ENCODE measurements around the gene RANBP1. TPM values are rescaled to one million over a fixed set of nuclear protein-coding genes. Genes with fewer than 3 reads are reported as not detected.

RANBP1 gene
- polyA plus RNA-seq, 1 donor (not counting 4 experiments of a cell fraction or from before 2014, with no cell fraction given), result 193 TPM

DNA sequence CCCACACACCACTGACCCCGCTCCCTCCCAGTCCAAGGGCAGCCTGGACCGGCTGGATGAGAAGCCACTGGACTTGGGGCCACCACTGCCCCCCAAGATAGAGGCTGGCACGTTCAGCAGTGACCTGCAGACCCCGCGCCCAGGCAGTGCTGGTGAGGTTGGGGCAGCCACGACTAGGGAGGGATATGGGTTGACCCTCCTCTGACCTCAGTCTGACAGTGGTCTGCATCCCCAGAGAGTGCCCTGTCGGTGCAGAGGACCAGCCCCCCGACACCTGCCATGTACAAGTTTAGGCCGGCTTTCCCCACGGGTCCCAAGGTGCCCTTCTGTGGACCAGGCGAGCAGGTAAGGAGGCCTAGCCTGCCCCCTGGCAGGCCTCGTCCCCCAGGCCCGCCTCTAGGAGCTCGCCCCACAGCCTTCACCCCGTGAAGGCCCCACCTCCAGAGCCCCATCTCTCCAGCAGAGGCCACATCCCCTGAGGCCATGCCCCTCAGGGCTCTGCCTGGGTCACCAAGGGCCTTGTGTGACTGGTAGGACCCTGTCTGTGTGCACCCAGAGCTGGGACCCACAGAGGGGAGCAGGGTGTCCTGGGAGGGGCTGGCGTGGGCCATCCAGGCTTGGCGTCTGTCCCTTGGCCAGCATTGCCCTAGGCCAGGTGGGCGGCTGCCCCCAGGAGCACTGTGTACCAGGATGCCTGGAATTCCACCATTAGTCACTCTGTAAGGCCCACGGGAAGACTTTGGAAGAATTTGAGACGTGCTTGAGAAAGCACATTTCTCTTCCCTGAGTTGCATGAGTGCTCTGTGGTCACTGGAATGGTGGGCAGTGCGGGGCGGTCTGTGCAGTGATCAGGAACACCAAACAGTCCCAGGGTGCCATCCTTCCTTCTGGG is 25.5 kb downstream of the RANBP1 start:
- no peak for TF ChIP-seq EZH2 (IDR thresholded peaks at IDR 0.05; ENCODE audit: low read length)
- no peak for TF ChIP-seq CTCF (optimal IDR thresholded peaks at IDR 0.05 in 1 of 3, IDR thresholded peaks at IDR 0.05 in 1 of 3, conservative IDR thresholded peaks at IDR 0.05 in 1 of 3; ENCODE audit: extremely low read depth in 1 of 3, insufficient read depth in 2 of 3, low read length in 3 of 3)
- H3K4me2 ChIP-seq (ENCODE audit: control insufficient read depth, extremely low read depth, insufficient read depth, low read depth, low read length), result no peak overlapping the region
- FAIRE-seq, result no peak

GRCh38 chr22:20142711-20143621 is 27.1 kb downstream of the RANBP1 start:
- peaks cover 9 to 27% of the 10 kb centered on the region in 2 experiments for H3K36me3 ChIP-seq (ENCODE audit: control insufficient read depth in 2 of 2, extremely low read depth in 1 of 2, insufficient read depth in 2 of 2, low read length in 2 of 2)
- dilution Hi-C loops (cut with MboI; ENCODE audit: extremely low pct_ligation_motif_present, low sequenced_read_pairs), result no loop called here
- no peak overlapping the region for H3K27ac ChIP-seq (ENCODE audit: control insufficient read depth, insufficient read depth, low read length)
- no peak overlapping the region for H3K9ac ChIP-seq (ENCODE audit: control insufficient read depth, extremely low read depth, insufficient read depth, low read length)
- H3K4me2 ChIP-seq (ENCODE audit: control insufficient read depth, extremely low read depth, insufficient read depth, low read depth, low read length), result no peak overlapping the region
- no peaks in the 10 kb centered on the region for H3K9me3 ChIP-seq (ENCODE audit: control insufficient read depth, low read depth, low read length)
- no peaks in the 10 kb centered on the region for H3K9me1 ChIP-seq (ENCODE audit: control insufficient read depth, extremely low read depth, insufficient read depth, low read length)
- no peak for FAIRE-seq
- H3K4me3 ChIP-seq (ENCODE audit: control insufficient read depth in 2 of 3, extremely low read depth in 1 of 3, insufficient read depth in 2 of 3, low read depth in 1 of 3, low read length in 3 of 3), result no peak overlapping the region
- no peak overlapping the region for H2AFZ ChIP-seq (ENCODE audit: control insufficient read depth, low read length)
- H4K20me1 ChIP-seq (ENCODE audit: control insufficient read depth, extremely low read depth, insufficient read depth, low read length), result peaks cover 5% of the 10 kb centered on the region
- TF ChIP-seq EZH2 (IDR thresholded peaks at IDR 0.05; ENCODE audit: low read length) (no peak), CTCF (optimal IDR thresholded peaks at IDR 0.05 in 1 of 3, IDR thresholded peaks at IDR 0.05 in 1 of 3, conservative IDR thresholded peaks at IDR 0.05 in 1 of 3; ENCODE audit: extremely low read depth in 1 of 3, insufficient read depth in 2 of 3, low read length in 3 of 3) (no peak)
- H3K4me1 ChIP-seq (ENCODE audit: control insufficient read depth, extremely low read depth, insufficient read depth, low read length), result no peaks in the 10 kb centered on the region
- H3K27me3 ChIP-seq (ENCODE audit: control insufficient read depth, extremely low read depth, insufficient read depth, low read length), result no peaks in the 10 kb centered on the region
- no peak for DNase-seq (ENCODE audit: low read depth, low spot score)
- peaks cover 15% of the 10 kb centered on the region for H3K79me2 ChIP-seq (ENCODE audit: control insufficient read depth, insufficient read depth, low read length)

More for the DNA sequence above, 25.5 kb downstream of the RANBP1 start:
- Histone ChIP-seq H3K27ac (ENCODE audit: control insufficient read depth, insufficient read depth, low read length) (no peak overlapping the region), H3K27me3 (ENCODE audit: control insufficient read depth, extremely low read depth, insufficient read depth, low read length) (no peaks in the 10 kb centered on the region), H3K4me3 (ENCODE audit: control insufficient read depth in 2 of 3, extremely low read depth in 1 of 3, insufficient read depth in 2 of 3, low read depth in 1 of 3, low read length in 3 of 3) (no peak overlapping the region), H3K9ac (ENCODE audit: control insufficient read depth, extremely low read depth, insufficient read depth, low read length) (no peak overlapping the region), H3K4me1 (ENCODE audit: control insufficient read depth, extremely low read depth, insufficient read depth, low read length) (peaks cover 3% of the 10 kb centered on the region), H3K9me3 (ENCODE audit: control insufficient read depth, low read depth, low read length) (no peaks in the 10 kb centered on the region), H2AFZ (ENCODE audit: control insufficient read depth, low read length) (no peak overlapping the region), H3K79me2 (ENCODE audit: control insufficient read depth, insufficient read depth, low read length) (peaks cover 29% of the 10 kb centered on the region), H3K9me1 (ENCODE audit: control insufficient read depth, extremely low read depth, insufficient read depth, low read length) (no peaks in the 10 kb centered on the region), H3K36me3 (ENCODE audit: control insufficient read depth in 2 of 2, extremely low read depth in 1 of 2, insufficient read depth in 2 of 2, low read length in 2 of 2) (peaks cover 9 to 28% of the 10 kb centered on the region in 2 experiments), H4K20me1 (ENCODE audit: control insufficient read depth, extremely low read depth, insufficient read depth, low read length) (peaks cover 17% of the 10 kb centered on the region)
- dilution Hi-C loops (cut with MboI; ENCODE audit: extremely low pct_ligation_motif_present, low sequenced_read_pairs), result no loop called here
- DNase-seq (ENCODE audit: low read depth, low spot score), result no peak

Measured in keratinocyte (primary cell).